SW480 (cell line): Measurements from ENCODE around the gene ARL4D.
A peak's percentile ranks its signal among the peaks of the same experiment; 100 is the strongest.
"Not testable (repeated sequence)": the region's sequence is repeated elsewhere in the genome, so short reads cannot be mapped to it uniquely, and the experiment has no call there.

ENCODE experiments used
- DNase-seq: peaks from one replicate; pipeline ENCODE4 v3.0.0-alpha.2; 2016; ENCODE audit warnings: low spot score

Gene ARL4D

GRCh38 chr17:43395165-43395564, 3.6 kb upstream of the ARL4D start:
- no peak for DNase-seq

DNA sequence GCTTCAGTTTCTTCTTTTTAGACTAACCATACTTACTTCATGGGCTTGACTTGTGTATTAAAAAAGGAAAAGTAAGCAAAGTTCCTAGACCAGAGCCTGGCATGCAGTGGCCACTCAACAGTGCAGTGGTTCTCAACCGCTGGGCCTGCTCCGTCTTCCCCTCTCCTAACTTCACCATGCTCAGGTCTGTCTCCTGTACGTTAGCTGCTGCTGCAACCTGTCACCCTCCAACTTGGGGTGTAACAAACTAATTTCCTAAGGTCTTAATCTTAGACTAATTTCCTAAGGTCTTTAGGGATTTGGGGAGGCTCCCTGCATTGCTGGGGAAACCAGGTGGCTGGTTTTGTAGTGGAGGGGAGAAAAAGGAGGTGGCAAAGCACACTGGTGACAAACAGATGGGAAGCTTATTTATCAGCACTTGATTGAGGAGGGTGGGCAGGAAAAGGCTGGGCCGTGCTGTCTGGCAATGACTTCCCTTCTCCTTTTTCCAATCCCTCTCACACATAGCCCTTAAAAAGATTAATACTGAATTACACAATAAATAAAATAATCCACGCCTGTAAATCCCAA, 2.2 kb upstream of the ARL4D start:
- no peak for DNase-seq

DNA sequence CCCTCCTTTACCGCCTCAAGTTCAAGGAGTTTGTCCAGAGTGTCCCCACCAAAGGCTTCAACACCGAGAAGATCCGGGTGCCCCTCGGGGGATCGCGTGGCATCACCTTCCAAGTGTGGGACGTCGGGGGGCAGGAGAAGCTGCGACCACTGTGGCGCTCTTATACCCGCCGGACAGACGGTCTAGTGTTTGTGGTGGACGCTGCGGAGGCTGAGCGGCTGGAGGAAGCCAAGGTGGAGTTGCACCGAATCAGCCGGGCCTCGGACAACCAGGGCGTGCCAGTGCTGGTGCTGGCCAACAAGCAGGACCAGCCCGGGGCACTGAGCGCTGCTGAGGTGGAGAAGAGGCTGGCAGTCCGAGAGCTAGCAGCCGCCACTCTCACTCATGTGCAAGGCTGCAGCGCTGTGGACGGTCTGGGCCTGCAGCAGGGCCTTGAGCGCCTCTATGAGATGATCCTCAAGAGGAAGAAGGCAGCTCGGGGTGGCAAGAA, 1.1 kb downstream of the ARL4D start:
- DNase-seq, result no peak

GRCh38 chr17:43400943-43401717, 2.3 kb downstream of the ARL4D start:
- DNase-seq, result peak; percentile 44

GRCh38 chr17:43402078-43402477, 3.3 kb downstream of the ARL4D start:
- no peak for DNase-seq

- no peak for DNase-seq
These were observed 3.8 kb downstream of the ARL4D start for GRCh38 chr17:43402567-43402966.

- no peak for DNase-seq
These were observed 5.1 kb downstream of the ARL4D start for GRCh38 chr17:43403846-43404245.

GRCh38 chr17:43405861-43406260, 7.1 kb downstream of the ARL4D start:
- DNase-seq, result no peak

- DNase-seq, result no peak
These were observed 8.2 kb downstream of the ARL4D start for GRCh38 chr17:43406676-43407645.

GRCh38 chr17:43409131-43409530, 10.3 kb downstream of the ARL4D start:
- no peak for DNase-seq

GRCh38 chr17:43410557-43411368, 12.0 kb downstream of the ARL4D start:
- no peak for DNase-seq

DNA sequence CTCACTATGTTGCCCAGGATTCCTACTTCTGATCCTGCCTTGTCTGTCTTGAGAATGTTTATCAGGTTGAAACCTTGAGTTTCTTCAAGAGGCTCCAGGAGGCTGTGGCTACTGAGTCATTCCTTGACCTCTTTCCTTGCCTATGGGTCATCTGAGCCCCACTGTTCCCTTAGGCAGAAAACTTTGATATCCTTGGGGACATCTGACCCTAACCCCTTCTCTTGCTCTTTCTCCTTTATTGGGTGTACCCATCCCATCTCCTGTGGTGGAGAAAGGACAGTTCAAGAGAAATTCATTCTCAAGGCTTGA, 12.5 kb downstream of the ARL4D start:
- no peak for DNase-seq

GRCh38 chr17:43411749-43412148, 13.0 kb downstream of the ARL4D start:
- DNase-seq, result no peak

DNA sequence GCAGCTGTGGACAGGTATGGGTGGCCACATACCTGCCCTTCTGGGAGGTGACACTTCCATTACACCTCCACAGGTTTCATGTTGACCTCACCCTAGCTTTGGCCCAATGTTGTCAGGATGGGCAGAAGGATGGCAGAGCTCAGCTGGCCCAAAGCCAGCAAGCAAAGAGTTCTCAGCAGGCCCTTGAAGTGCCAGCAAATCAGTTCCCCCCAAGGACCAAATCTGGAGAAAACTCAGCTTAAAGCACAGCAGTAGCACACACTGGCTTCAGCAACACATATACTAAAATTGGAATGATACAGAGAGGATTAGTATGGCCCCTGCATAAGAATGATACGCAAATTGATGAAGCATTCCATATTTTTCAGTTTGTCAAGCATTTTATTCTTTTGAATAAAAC, 13.4 kb downstream of the ARL4D start:
- no peak for DNase-seq

DNA sequence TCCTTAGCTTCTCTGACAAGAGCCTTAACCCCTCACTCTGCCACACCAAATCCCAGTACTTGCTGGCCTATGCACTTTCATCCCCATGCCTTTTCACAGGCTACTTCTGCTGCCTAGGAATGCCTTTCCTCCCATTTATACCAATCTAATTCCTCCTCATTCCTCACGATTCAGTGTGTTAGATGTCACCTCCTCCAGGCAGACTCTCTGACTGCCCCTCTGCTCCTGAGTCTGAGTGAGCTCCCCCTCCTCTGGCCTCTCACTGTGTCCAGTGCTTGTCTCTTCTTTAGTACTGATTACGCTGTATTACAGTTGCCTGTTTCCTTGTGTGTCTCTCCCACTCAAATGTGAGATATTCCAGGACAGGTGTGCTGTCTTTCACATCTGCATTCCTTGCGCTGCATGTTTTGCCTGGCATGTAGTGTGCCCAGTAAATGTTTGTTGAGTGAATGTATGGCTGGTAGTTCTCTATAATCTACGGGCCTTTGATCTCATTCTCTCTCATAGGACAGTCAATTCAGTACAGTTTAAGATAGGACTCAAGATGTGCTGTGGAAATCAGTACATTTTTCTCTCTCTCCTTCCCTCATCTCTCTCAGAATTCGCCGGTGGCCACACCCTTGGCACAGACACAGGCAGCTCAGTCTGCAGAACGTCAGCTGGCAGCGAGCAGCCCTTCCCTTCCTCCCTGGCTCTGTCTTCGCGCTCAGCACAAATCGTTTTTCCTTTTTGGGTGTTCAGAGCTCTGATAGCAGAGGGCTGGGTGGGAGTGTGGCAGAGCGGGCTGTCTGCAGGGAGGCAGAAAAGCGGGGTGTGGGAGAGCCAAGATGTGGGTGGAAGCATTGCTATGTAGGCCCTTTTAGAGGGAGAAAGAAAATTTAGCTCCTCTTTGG, 18.5 kb downstream of the ARL4D start:
- DNase-seq, result no peak

GRCh38 chr17:43418441-43419374, 19.9 kb downstream of the ARL4D start:
- peak; percentile 85 for DNase-seq

- not testable (repeated sequence) for DNase-seq
These were observed 20.6 kb downstream of the ARL4D start for GRCh38 chr17:43419375-43419882.

DNA sequence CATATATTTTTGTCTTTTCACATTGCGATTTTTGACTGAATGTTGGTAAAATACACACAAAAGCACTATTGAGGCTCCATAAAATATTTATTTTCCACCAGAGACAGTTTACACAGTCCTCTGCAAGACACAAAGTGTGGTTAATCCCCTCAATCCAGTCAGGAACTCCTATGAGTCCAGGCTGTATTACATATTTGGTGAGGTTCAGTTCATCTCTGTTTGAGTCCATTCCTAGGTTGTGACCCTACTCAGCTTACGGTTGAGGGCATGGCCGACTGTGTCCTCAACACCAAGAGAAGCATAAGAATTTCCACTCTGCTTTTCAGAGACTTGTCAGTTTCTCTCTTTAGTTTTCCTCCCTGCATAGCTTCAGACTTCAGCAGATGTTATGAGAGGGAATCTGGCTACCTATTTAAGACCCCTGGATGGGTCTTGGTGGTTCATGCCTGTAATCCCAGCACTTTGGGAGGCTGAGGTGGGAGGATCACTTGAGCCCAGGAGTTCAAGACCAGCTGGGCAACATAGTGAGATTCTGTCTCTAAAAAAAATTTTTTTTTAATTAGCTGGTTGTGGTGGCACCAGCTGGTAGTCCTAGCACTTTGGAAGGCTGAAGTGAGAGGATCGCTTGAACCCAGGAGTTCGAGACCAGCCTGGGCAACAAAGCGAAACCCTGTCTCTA, 25.1 kb downstream of the ARL4D start:
- no peak for DNase-seq
